Measurements from ENCODE around the gene CAPNS2. TPM values are rescaled to one million over a fixed set of nuclear protein-coding genes. Genes with fewer than 3 reads are reported as not detected.
A peak's percentile ranks its signal among the peaks of the same experiment; 100 is the strongest.

CAPNS2 gene
- total and polyA plus RNA-seq, 2 of the 13 experiments (the other 11 are each of a cell fraction or from before 2014, with no cell fraction given), result 0.29 TPM; not detected in 1

- no peaks in the 10 kb centered on the region for H3K9me3 ChIP-seq (ENCODE audit: low read length)
- peak; percentile 35 for DNase-seq (ENCODE audit: low spot score)
- ChIA-PET POLR2A (no interaction called here), CTCF (ENCODE audit: low intra/inter-chr PET ratio, low total read pairs) (interaction anchor here (0.8 to 8.1 kb wide), 3 partner anchors 78 to 159 kb away, joined by 3 to 130 read pairs (median 25); no protein-coding TSS in a partner anchor)
- no peak overlapping the region for H3K4me2 ChIP-seq (ENCODE audit: low read depth, low read length)
- WGBS (ENCODE audit: low lambda C conversion rate), result 53% methylated on average over 2 of the region's 2 CpGs
- no peaks in the 10 kb centered on the region for H3K79me2 ChIP-seq (ENCODE audit: insufficient read depth, low read length)
- H3K4me1 ChIP-seq (ENCODE audit: insufficient read depth, low read length), result no peaks in the 10 kb centered on the region
- no peak overlapping the region for H3K4me3 ChIP-seq (replicated peaks in 1 of 3; ENCODE audit: insufficient read depth in 1 of 3, low read depth in 2 of 3, low read length in 3 of 3)
- intact Hi-C loops (cut with micrococcal nuclease; ENCODE audit: unreplicated experiment) (loop anchor here (1.0 to 5.0 kb wide), 3 partner anchors 78 to 160 kb away; no protein-coding TSS in a partner anchor), in situ Hi-C loops (cut with HindIII; ENCODE audit: extremely low pct_ligation_motif_present, low pct_unique_long_range_greater_than_20kb) (loop anchor here (5.0 kb wide), 2 partner anchors 51 to 76 kb away; no protein-coding TSS in a partner anchor)
- H4K20me1 ChIP-seq (ENCODE audit: insufficient read depth, low read length), result no peaks in the 10 kb centered on the region
- no peak overlapping the region for H2AFZ ChIP-seq (ENCODE audit: low read length)
- no TSS peak for BruUV-seq (replicated peaks)
- H3K27me3 ChIP-seq (ENCODE audit: control insufficient read depth in 1 of 2, insufficient read depth in 2 of 2, low read length in 2 of 2), result no peaks in the 10 kb centered on the region
- H3K9ac ChIP-seq (ENCODE audit: insufficient read depth, low read depth, low read length), result no peak overlapping the region
- H3K27ac ChIP-seq (ENCODE audit: extremely low read length, insufficient read depth, low read length), result no peak overlapping the region
- no peak for FAIRE-seq
- peaks cover 0 to 2% of the 10 kb centered on the region in 2 experiments; a peak in 1 of 5 replicates for H3K36me3 ChIP-seq (replicated peaks in 1 of 2; ENCODE audit: control insufficient read depth in 1 of 2, insufficient read depth in 2 of 2, low read length in 2 of 2)
- ATAC-seq, result no peak
- TF ChIP-seq MAFF (IDR thresholded peaks at IDR 0.05; ENCODE audit: low read depth, low read length), result no peak
- no peak for TF ChIP-seq ZNF557 (CRISPR knock-in tag; IDR thresholded peaks at IDR 0.05)
- peak; percentile 55 for TF ChIP-seq STAG1 (CRISPR knock-in tag; IDR thresholded peaks at IDR 0.05)
- no peak for TF ChIP-seq PATZ1 (CRISPR knock-in tag; IDR thresholded peaks at IDR 0.05)
- TF ChIP-seq ZNF281 (CRISPR knock-in tag; IDR thresholded peaks at IDR 0.05; ENCODE audit: borderline replicate concordance), result no peak
- TF ChIP-seq, protein P1, sequence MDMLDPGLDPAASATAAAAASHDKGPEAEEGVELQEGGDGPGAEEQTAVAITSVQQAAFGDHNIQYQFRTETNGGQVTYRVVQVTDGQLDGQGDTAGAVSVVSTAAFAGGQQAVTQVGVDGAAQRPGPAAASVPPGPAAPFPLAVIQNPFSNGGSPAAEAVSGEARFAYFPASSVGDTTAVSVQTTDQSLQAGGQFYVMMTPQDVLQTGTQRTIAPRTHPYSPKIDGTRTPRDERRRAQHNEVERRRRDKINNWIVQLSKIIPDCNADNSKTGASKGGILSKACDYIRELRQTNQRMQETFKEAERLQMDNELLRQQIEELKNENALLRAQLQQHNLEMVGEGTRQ (IDR thresholded peaks at IDR 0.05; ENCODE audit: low read depth, low read length), result no peak
- TF ChIP-seq, protein P1 (CRISPR knock-in tag; IDR thresholded peaks at IDR 0.05; ENCODE audit: borderline replicate concordance), result no peak
- TF ChIP-seq RAD51 (IDR thresholded peaks at IDR 0.05; ENCODE audit: borderline replicate concordance), result no peak
- TF ChIP-seq ZNF337 (CRISPR knock-in tag; IDR thresholded peaks at IDR 0.05; ENCODE audit: borderline replicate concordance, low read depth), result no peak
- no peak for TF ChIP-seq ZBTB21 (CRISPR knock-in tag; IDR thresholded peaks at IDR 0.05)
- TF ChIP-seq TOPORS (CRISPR knock-in tag; IDR thresholded peaks at IDR 0.05), result no peak
- TF ChIP-seq HNRNPL (IDR thresholded peaks at IDR 0.05; ENCODE audit: low read depth, low read length), result no peak
- no peak for TF ChIP-seq PITX1 (CRISPR knock-in tag; IDR thresholded peaks at IDR 0.05)
- no peak for TF ChIP-seq ZNF777 (CRISPR knock-in tag; IDR thresholded peaks at IDR 0.05)
- no peak for TF ChIP-seq ATF1 (CRISPR knock-in tag; IDR thresholded peaks at IDR 0.05)
- TF ChIP-seq, protein P2, sequence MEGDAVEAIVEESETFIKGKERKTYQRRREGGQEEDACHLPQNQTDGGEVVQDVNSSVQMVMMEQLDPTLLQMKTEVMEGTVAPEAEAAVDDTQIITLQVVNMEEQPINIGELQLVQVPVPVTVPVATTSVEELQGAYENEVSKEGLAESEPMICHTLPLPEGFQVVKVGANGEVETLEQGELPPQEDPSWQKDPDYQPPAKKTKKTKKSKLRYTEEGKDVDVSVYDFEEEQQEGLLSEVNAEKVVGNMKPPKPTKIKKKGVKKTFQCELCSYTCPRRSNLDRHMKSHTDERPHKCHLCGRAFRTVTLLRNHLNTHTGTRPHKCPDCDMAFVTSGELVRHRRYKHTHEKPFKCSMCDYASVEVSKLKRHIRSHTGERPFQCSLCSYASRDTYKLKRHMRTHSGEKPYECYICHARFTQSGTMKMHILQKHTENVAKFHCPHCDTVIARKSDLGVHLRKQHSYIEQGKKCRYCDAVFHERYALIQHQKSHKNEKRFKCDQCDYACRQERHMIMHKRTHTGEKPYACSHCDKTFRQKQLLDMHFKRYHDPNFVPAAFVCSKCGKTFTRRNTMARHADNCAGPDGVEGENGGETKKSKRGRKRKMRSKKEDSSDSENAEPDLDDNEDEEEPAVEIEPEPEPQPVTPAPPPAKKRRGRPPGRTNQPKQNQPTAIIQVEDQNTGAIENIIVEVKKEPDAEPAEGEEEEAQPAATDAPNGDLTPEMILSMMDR (CRISPR knock-in tag; IDR thresholded peaks at IDR 0.05), result 0 out of 2 replicates have a peak, but pooled peaks have one; percentile 16
- TF ChIP-seq RAD21 (CRISPR knock-in tag; IDR thresholded peaks at IDR 0.05), result 0 out of 2 replicates have a peak, but pooled peaks have one; percentile 33
- TF ChIP-seq SMC3 (IDR thresholded peaks at IDR 0.05; ENCODE audit: low read length), result peak; percentile 46; the same call in 1 of the 2 replicates
These were observed 23.0 kb upstream of the CAPNS2 start for GRCh38 chr16:55543472-55543871.
